ENCODE data around the gene OXCT1.
"Not testable (repeated sequence)": the region's sequence is repeated elsewhere in the genome, so short reads cannot be mapped to it uniquely, and the experiment has no call there.

The OXCT1 gene

DNA sequence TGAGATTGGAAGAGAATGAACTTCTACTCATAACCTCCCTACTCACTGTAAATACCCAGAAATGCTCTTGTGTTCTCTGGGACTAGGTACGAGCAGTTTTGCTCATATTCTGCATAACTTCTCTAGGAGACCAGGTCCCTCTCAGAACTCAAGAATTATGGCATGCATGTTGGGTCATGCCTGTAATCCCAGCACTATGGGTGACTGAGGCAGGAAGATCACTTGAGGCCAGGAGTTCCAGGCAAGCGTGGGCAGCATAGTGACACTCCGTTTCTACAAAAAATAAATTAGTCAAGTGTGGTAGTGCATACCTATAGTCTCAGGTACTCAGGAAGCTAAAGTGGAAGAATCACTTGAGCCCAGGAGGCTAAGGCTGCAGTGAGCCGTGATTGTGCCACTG lies 141.9 kb downstream of the OXCT1 start:
- no peaks in the 10 kb centered on the region for H3K4me1 ChIP-seq (ENCODE audit: control insufficient read depth, insufficient read depth, low read length)
- H3K9ac ChIP-seq (ENCODE audit: low read length in 2 of 2), result no peak overlapping the region
- H3K4me3 ChIP-seq (ENCODE audit: low read length in 2 of 2), result no peak overlapping the region
- H3K27me3 ChIP-seq (ENCODE audit: control insufficient read depth in 1 of 2, insufficient read depth in 2 of 2, low read length in 2 of 2), result no peaks in the 10 kb centered on the region
- H3K27ac ChIP-seq (ENCODE audit: low read length), result no peak overlapping the region
- no peaks in the 10 kb centered on the region for H3K9me3 ChIP-seq (ENCODE audit: control insufficient read depth in 2 of 2, low read length in 2 of 2)
- H3K36me3 ChIP-seq (ENCODE audit: control insufficient read depth in 2 of 2, insufficient read depth in 2 of 2, low read length in 2 of 2), result peaks cover 0 to 4% of the 10 kb centered on the region in 2 donors

- H3K9me3 ChIP-seq (ENCODE audit: control insufficient read depth in 2 of 2, low read length in 2 of 2), result no peaks in the 10 kb centered on the region
- H3K9ac ChIP-seq (ENCODE audit: low read length in 2 of 2), result no peak overlapping the region
- H3K27me3 ChIP-seq (ENCODE audit: control insufficient read depth in 1 of 2, insufficient read depth in 2 of 2, low read length in 2 of 2), result no peaks in the 10 kb centered on the region
- no peak overlapping the region for H3K27ac ChIP-seq (ENCODE audit: low read length)
- H3K36me3 ChIP-seq (ENCODE audit: control insufficient read depth in 2 of 2, insufficient read depth in 2 of 2, low read length in 2 of 2), result no peaks in the 10 kb centered on the region
- no peak overlapping the region for H3K4me3 ChIP-seq (ENCODE audit: low read length in 2 of 2)
- H3K4me1 ChIP-seq (ENCODE audit: control insufficient read depth, insufficient read depth, low read length), result no peaks in the 10 kb centered on the region
These were observed 147.8 kb downstream of the OXCT1 start for GRCh38 chr5:41722359-41722950.

DNA sequence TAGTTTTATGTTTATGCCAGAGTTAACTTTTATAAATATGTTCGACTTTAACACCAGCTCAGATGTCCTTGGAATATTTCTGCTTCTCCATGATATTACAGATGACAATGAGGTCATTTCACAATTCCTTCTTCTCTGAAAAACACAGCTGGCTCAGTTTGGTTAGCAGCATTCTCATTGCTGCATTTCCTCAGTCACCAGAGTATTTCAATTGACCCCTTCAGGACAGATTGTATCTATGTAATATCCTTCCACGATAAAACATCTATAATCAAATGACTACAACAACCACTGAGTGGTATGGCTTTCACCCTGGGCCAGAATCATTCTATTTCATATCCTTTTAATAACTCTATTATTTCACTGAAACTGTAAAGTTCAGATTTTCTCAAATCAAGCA lies 148.7 kb downstream of the OXCT1 start:
- Histone ChIP-seq H3K27me3 (ENCODE audit: control insufficient read depth in 1 of 2, insufficient read depth in 2 of 2, low read length in 2 of 2) (no peaks in the 10 kb centered on the region), H3K4me1 (ENCODE audit: control insufficient read depth, insufficient read depth, low read length) (no peaks in the 10 kb centered on the region), H3K27ac (ENCODE audit: low read length) (no peak overlapping the region), H3K9ac (ENCODE audit: low read length in 2 of 2) (no peak overlapping the region), H3K9me3 (ENCODE audit: control insufficient read depth in 2 of 2, low read length in 2 of 2) (no peaks in the 10 kb centered on the region), H3K36me3 (ENCODE audit: control insufficient read depth in 2 of 2, insufficient read depth in 2 of 2, low read length in 2 of 2) (no peaks in the 10 kb centered on the region), H3K4me3 (ENCODE audit: low read length in 2 of 2) (no peak overlapping the region)

DNA sequence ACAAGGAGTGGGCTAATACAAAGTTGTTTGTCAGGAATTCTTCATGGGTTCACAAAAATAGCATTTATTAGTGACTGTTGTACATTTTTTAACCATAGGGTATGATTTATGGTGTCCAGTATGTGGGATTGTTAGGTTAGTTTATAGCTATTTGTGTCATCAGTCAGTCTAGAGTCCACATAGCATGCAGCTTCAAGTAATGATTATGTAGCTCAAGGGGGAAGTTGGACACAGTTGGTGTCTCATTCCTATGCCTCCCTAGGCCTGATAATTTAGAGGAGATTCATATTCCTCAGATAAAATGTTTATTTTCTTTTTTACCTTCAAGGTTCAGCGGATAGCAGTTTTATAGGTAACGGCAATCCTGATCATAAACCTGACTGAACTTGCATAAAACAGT lies 153.8 kb downstream of the OXCT1 start:
- no peaks in the 10 kb centered on the region for H3K9me3 ChIP-seq (ENCODE audit: control insufficient read depth in 2 of 2, low read length in 2 of 2)
- no peak overlapping the region for H3K4me3 ChIP-seq (ENCODE audit: low read length in 2 of 2)
- no peak overlapping the region for H3K27ac ChIP-seq (ENCODE audit: low read length)
- no peaks in the 10 kb centered on the region for H3K4me1 ChIP-seq (ENCODE audit: control insufficient read depth, insufficient read depth, low read length)
- no peaks in the 10 kb centered on the region for H3K27me3 ChIP-seq (ENCODE audit: control insufficient read depth in 1 of 2, insufficient read depth in 2 of 2, low read length in 2 of 2)
- H3K9ac ChIP-seq (ENCODE audit: low read length in 2 of 2), result no peak overlapping the region
- H3K36me3 ChIP-seq (ENCODE audit: control insufficient read depth in 2 of 2, insufficient read depth in 2 of 2, low read length in 2 of 2), result no peaks in the 10 kb centered on the region

DNA sequence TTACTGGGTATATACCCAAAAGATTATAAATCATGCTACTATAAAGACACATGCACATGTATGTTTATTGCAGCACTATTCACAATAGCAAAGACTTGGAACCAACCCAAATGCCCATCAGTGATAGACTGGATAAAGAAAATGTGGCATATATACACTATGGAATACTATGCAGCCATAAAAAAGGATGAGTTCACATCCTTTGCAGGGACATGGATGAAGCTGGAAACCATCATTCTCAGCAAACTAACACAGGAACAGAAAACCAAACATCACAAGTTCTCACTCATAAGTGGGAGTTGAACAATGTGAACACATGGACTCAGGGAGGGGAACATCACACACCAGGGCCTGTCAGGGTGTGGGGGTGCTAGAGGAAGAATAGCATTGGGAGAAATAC lies 155.8 kb downstream of the OXCT1 start:
- H3K4me1 ChIP-seq (ENCODE audit: control insufficient read depth, insufficient read depth, low read length); H3K4me3 ChIP-seq (ENCODE audit: low read length in 2 of 2); H3K36me3 ChIP-seq (ENCODE audit: control insufficient read depth in 2 of 2, insufficient read depth in 2 of 2, low read length in 2 of 2); H3K27ac ChIP-seq (ENCODE audit: low read length); H3K27me3 ChIP-seq (ENCODE audit: control insufficient read depth in 1 of 2, insufficient read depth in 2 of 2, low read length in 2 of 2); H3K9me3 ChIP-seq (ENCODE audit: control insufficient read depth in 2 of 2, low read length in 2 of 2); H3K9ac ChIP-seq (ENCODE audit: low read length in 2 of 2): not testable (repeated sequence)

GRCh38 chr5:41708604-41708940 lies 161.7 kb downstream of the OXCT1 start:
- Histone ChIP-seq H3K9ac (ENCODE audit: low read length in 2 of 2) (no peak overlapping the region), H3K4me1 (ENCODE audit: control insufficient read depth, insufficient read depth, low read length) (no peaks in the 10 kb centered on the region), H3K36me3 (ENCODE audit: control insufficient read depth in 2 of 2, insufficient read depth in 2 of 2, low read length in 2 of 2) (no peaks in the 10 kb centered on the region), H3K27ac (ENCODE audit: low read length) (no peak overlapping the region), H3K4me3 (ENCODE audit: low read length in 2 of 2) (no peak overlapping the region), H3K27me3 (ENCODE audit: control insufficient read depth in 1 of 2, insufficient read depth in 2 of 2, low read length in 2 of 2) (no peaks in the 10 kb centered on the region), H3K9me3 (ENCODE audit: control insufficient read depth in 2 of 2, low read length in 2 of 2) (peaks cover 0 to 2% of the 10 kb centered on the region in 2 donors)

DNA sequence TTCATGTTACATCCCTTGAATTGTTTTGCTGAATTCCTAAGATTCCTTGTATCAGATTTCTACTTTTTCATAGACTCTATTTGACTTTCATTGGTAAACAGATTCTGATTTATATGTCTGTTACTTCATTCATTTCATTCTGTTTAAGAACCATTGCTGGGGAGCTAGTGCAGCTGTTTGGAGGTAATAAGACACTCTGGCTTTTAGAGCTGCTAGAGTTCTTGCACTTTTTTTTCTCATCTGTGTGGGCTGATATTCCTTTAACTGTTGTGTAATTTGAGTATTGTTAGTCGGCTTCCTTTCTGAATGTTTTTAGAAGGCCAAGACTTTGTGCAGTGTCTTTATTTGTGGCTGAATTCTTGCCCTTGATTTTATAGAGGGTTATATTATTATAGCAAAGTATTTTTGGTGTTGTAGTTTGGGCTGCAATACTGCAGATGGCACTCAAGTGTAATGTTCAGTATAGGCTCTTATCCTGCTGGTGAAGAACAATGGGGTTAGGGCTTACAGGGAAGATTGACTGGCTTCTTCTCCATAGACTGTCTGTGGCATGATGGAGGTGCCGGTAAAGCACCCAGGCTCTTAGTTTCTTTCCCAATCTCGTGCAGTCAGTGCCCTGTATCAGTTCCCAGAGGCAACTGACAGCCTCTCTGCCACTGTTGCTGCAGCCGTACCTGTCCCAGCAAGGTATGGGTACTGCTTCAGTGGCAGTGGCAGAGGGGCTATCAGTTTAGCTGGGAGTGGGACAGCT lies 162.2 kb downstream of the OXCT1 start:
- Histone ChIP-seq H3K9me3 (ENCODE audit: control insufficient read depth in 2 of 2, low read length in 2 of 2) (peaks cover 0 to 2% of the 10 kb centered on the region in 2 donors), H3K27ac (ENCODE audit: low read length) (no peak overlapping the region), H3K4me3 (ENCODE audit: low read length in 2 of 2) (no peak overlapping the region), H3K4me1 (ENCODE audit: control insufficient read depth, insufficient read depth, low read length) (no peaks in the 10 kb centered on the region), H3K36me3 (ENCODE audit: control insufficient read depth in 2 of 2, insufficient read depth in 2 of 2, low read length in 2 of 2) (no peaks in the 10 kb centered on the region), H3K9ac (ENCODE audit: low read length in 2 of 2) (no peak overlapping the region), H3K27me3 (ENCODE audit: control insufficient read depth in 1 of 2, insufficient read depth in 2 of 2, low read length in 2 of 2) (no peaks in the 10 kb centered on the region)

DNA sequence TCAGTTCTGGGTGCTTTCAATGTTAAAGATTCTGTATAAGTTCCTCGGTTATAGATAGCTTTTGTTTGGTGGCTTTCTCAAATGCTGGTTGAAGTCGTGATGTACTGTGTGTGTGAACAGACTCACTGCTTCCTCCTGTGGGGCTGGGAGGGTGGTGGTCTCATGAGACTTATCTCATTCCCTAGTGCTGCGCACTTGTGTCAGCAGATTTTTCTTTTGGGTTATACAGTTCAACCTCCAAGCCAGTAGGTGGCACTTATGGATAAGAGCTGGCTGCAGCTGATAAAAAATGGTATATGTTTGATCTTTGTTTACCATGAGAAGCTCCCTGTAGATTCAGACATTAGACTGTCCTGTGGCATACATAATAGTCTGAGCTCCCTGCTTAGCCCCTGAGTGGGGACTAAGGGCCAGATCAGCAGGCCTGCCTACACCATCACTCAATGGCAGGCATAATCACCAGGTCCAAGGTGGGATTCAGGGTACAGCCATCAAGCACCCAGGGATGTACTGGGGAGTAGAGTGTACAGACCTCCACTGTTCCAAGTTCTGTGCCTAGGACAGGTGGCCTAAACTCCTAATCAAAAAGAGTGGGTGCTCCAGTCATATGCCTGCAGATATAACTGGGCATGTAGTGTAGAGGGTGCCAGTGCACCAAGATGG lies 174.2 kb downstream of the OXCT1 start:
- H3K9me3 ChIP-seq (ENCODE audit: control insufficient read depth in 2 of 2, low read length in 2 of 2), result no peaks in the 10 kb centered on the region
- H3K36me3 ChIP-seq (ENCODE audit: control insufficient read depth in 2 of 2, insufficient read depth in 2 of 2, low read length in 2 of 2), result no peaks in the 10 kb centered on the region
- H3K4me1 ChIP-seq (ENCODE audit: control insufficient read depth, insufficient read depth, low read length), result no peaks in the 10 kb centered on the region
- H3K9ac ChIP-seq (ENCODE audit: low read length in 2 of 2), result no peak overlapping the region
- H3K4me3 ChIP-seq (ENCODE audit: low read length in 2 of 2), result no peak overlapping the region
- no peaks in the 10 kb centered on the region for H3K27me3 ChIP-seq (ENCODE audit: control insufficient read depth in 1 of 2, insufficient read depth in 2 of 2, low read length in 2 of 2)
- no peak overlapping the region for H3K27ac ChIP-seq (ENCODE audit: low read length)

DNA sequence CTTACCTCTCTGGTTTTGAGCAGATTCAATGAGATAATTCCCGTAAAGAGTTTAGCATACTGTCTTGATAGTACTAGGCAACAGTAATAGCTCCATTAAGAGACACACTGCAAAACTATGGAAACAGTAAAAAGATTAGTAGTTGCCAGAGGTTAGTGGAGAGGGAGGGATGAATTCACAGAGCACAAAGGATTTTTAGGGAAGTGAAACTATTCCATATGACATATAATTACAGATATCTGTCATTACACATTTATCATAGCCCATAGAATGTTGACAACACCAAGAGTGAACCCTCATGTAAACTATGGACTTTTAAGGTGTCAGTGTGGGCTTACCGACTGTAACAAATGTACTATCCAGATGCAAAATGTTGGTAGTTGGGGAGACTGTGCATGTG lies 183.5 kb downstream of the OXCT1 start:
- H3K4me3 ChIP-seq (ENCODE audit: low read length in 2 of 2), result no peak overlapping the region
- no peaks in the 10 kb centered on the region for H3K27me3 ChIP-seq (ENCODE audit: control insufficient read depth in 1 of 2, insufficient read depth in 2 of 2, low read length in 2 of 2)
- no peaks in the 10 kb centered on the region for H3K36me3 ChIP-seq (ENCODE audit: control insufficient read depth in 2 of 2, insufficient read depth in 2 of 2, low read length in 2 of 2)
- H3K27ac ChIP-seq (ENCODE audit: low read length), result no peak overlapping the region
- H3K9ac ChIP-seq (ENCODE audit: low read length in 2 of 2), result no peak overlapping the region
- H3K4me1 ChIP-seq (ENCODE audit: control insufficient read depth, insufficient read depth, low read length), result no peaks in the 10 kb centered on the region
- peaks cover 0 to 2% of the 10 kb centered on the region in 2 donors for H3K9me3 ChIP-seq (ENCODE audit: control insufficient read depth in 2 of 2, low read length in 2 of 2)

GRCh38 chr5:41686191-41686590 lies 184.0 kb downstream of the OXCT1 start:
- Histone ChIP-seq H3K4me3 (ENCODE audit: low read length in 2 of 2) (no peak overlapping the region), H3K9me3 (ENCODE audit: control insufficient read depth in 2 of 2, low read length in 2 of 2) (peaks cover 0 to 2% of the 10 kb centered on the region in 2 donors), H3K9ac (ENCODE audit: low read length in 2 of 2) (no peak overlapping the region), H3K27ac (ENCODE audit: low read length) (no peak overlapping the region), H3K4me1 (ENCODE audit: control insufficient read depth, insufficient read depth, low read length) (no peaks in the 10 kb centered on the region), H3K27me3 (ENCODE audit: control insufficient read depth in 1 of 2, insufficient read depth in 2 of 2, low read length in 2 of 2) (no peaks in the 10 kb centered on the region), H3K36me3 (ENCODE audit: control insufficient read depth in 2 of 2, insufficient read depth in 2 of 2, low read length in 2 of 2) (no peaks in the 10 kb centered on the region)

DNA sequence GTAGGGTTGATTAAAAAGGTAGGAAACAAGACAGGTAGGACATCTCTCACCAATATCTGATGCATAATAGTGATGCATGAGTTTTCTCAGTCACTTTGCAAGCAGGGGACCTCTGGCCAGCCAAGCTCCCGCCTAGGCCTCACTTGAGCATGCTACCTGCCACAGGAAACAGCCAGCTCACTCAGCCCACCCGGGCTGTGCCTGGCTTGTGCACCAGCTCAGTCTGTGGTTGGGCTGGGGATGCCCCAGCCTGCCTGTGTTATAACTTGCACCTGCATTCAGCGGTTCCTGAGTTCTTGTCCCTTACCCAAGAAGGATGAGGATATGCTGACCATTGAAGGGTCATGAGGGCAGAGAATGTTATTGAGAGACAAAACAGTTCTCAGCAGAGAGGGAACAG lies 187.0 kb downstream of the OXCT1 start:
- H3K27me3 ChIP-seq (ENCODE audit: control insufficient read depth in 1 of 2, insufficient read depth in 2 of 2, low read length in 2 of 2), result no peaks in the 10 kb centered on the region
- no peaks in the 10 kb centered on the region for H3K4me1 ChIP-seq (ENCODE audit: control insufficient read depth, insufficient read depth, low read length)
- no peaks in the 10 kb centered on the region for H3K9me3 ChIP-seq (ENCODE audit: control insufficient read depth in 2 of 2, low read length in 2 of 2)
- no peak overlapping the region for H3K27ac ChIP-seq (ENCODE audit: low read length)
- H3K9ac ChIP-seq (ENCODE audit: low read length in 2 of 2), result no peak overlapping the region
- H3K36me3 ChIP-seq (ENCODE audit: control insufficient read depth in 2 of 2, insufficient read depth in 2 of 2, low read length in 2 of 2), result no peaks in the 10 kb centered on the region
- no peak overlapping the region for H3K4me3 ChIP-seq (ENCODE audit: low read length in 2 of 2)
